Gastrocnemius medialis (tissue), 4 donors: Measurements from ENCODE around the gene UBAP2L. TPM values are rescaled to one million over a fixed set of nuclear protein-coding genes. Genes with fewer than 3 reads are reported as not detected.

Source experiments
- ATAC-seq, 2 donors: fragments of 150-250 bp; one replicate each; pipeline ENCODE4 v1.9.1; 2016
- DNase-seq, 2 donors: peaks; one replicate each; pipeline ENCODE4 v3.0.0-alpha.2; 2019
- H3K27ac ChIP-seq, 4 donors: fragments of 200-600 bp; sonication (generic); 1 replicate in 1 of 4; 2 replicates in 3 of 4; pipeline ENCODE4 v1.5.1; 2016 to 2018; ENCODE audit warnings: mild to moderate bottlenecking in 2 of 4, moderate library complexity in 1 of 4
- H3K27me3 ChIP-seq, 3 donors: fragments of 200-600 bp; sonication (generic) in 2 of 3; 1 replicate in 1 of 3; 2 replicates in 2 of 3; pipeline versions ENCODE4 v1.5.1 to v1.6.0; 2016 to 2019; ENCODE audit warnings: mild to moderate bottlenecking in 1 of 3, moderate library complexity in 1 of 3
- H3K36me3 ChIP-seq, 2 donors: fragments of 200-600 bp; sonication (generic) in 1 of 2; one replicate each; pipeline ENCODE4 v1.5.1; 2017 to 2018
- H3K4me1 ChIP-seq, 2 donors: fragments of 200-600 bp; sonication (generic) in 1 of 2; one replicate each; pipeline ENCODE4 v1.5.1; 2016 to 2017; ENCODE audit warnings: mild to moderate bottlenecking in 2 of 2
- H3K4me3 ChIP-seq, 4 donors: fragments of 200-600 bp; sonication (generic) in 3 of 4; 1 replicate in 1 of 4; 2 replicates in 3 of 4; pipeline ENCODE4 v1.5.1; 2016 to 2019; ENCODE audit warnings: mild to moderate bottlenecking in 2 of 4
- H3K9me3 ChIP-seq, 3 donors: fragments of 200-600 bp; sonication (generic) in 2 of 3; 1 replicate in 1 of 3; 2 replicates in 2 of 3; pipeline ENCODE4 v1.5.1; 2016 to 2019
- POLR2A ChIP-seq, 2 donors: fragments of 450-650 bp; IDR thresholded peaks; one replicate each; pipeline ENCODE4 v1.6.1; 2017; ENCODE audit warnings: antibody characterized with exemption in 2 of 2, mild to moderate bottlenecking in 2 of 2, moderate library complexity in 2 of 2
- in situ Hi-C, 4 donors: fragments of 200-750 bp; cut with MboI; loops; one replicate each; pipeline versions ENCODE4 v1.15.0 to v1.8.0; 2017; ENCODE audit warnings: low sequenced_read_pairs in 4 of 4
- intact Hi-C: fragments of 100-400 bp; cut with DNase I; formaldehyde crosslinking; loops from one replicate; pipeline ENCODE4 v1.15.1; 2023; ENCODE audit warnings: low total_unique reads
- total RNA-seq, 4 donors: library from RNA; depleted of rRNA; stranded (reverse); fragments of >200 nt; gene quantifications; one replicate each; pipeline versions ENCODE4 v1.1.0 to v1.2.3, GENCODE V29; 2016
- TF ChIP-seq, protein P1 (sequence below), 5 experiments: fragments of 450-650 bp in 3 of 5; fragments of 200-600 bp in 2 of 5; sonication (generic) in 2 of 5; IDR thresholded peaks in 4 of 5; conservative IDR thresholded peaks in 1 of 5; 1 replicate in 4 of 5; 2 replicates in 1 of 5; pipeline ENCODE4 v1.5.1; 2016 to 2019; ENCODE audit warnings: antibody characterized with exemption in 5 of 5, mild to moderate bottlenecking in 3 of 5, moderate library complexity in 3 of 5

UBAP2L gene
- total RNA-seq, 4 donors from 2014 or later = 38.5 to 72.8 (median 50.8) TPM

DNA sequence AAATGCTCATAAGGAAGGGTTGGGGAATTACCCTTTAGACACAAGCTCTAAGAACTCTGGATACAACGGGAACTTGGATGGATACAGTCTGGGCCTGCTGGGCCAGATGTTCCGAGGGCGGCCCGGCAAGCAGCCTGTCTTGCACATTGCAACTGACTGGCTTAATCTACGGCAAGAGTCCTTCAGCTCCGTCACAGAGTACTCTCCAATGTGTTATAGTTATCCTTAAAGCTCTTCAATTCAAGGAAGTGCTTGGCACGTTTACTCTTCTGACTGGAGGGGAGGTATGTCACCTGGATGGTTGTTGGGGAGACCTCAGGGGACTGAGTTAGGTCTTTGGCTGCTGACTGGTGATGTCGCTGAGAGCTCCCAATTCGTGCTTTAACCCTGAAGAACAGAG is 13.5 kb upstream of the UBAP2L start:
- intact Hi-C loops (no loop called here), in situ Hi-C loops (no loop called here)
- ATAC-seq (no peak), DNase-seq (no peak)
- TF ChIP-seq, protein P1, sequence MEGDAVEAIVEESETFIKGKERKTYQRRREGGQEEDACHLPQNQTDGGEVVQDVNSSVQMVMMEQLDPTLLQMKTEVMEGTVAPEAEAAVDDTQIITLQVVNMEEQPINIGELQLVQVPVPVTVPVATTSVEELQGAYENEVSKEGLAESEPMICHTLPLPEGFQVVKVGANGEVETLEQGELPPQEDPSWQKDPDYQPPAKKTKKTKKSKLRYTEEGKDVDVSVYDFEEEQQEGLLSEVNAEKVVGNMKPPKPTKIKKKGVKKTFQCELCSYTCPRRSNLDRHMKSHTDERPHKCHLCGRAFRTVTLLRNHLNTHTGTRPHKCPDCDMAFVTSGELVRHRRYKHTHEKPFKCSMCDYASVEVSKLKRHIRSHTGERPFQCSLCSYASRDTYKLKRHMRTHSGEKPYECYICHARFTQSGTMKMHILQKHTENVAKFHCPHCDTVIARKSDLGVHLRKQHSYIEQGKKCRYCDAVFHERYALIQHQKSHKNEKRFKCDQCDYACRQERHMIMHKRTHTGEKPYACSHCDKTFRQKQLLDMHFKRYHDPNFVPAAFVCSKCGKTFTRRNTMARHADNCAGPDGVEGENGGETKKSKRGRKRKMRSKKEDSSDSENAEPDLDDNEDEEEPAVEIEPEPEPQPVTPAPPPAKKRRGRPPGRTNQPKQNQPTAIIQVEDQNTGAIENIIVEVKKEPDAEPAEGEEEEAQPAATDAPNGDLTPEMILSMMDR (IDR thresholded peaks at IDR 0.05 in 4 of 5, conservative IDR thresholded peaks at IDR 0.05 in 1 of 5) = no peak
- H3K36me3 ChIP-seq = peaks cover 5 to 68% of the 10 kb centered on the region in 2 donors
- no peaks in the 10 kb centered on the region for H3K27me3 ChIP-seq
- peaks cover 0 to 7% of the 10 kb centered on the region in 2 donors for H3K4me1 ChIP-seq
- H3K4me3 ChIP-seq = no peak overlapping the region
- H3K27ac ChIP-seq = no peak overlapping the region
- no peaks in the 10 kb centered on the region for H3K9me3 ChIP-seq

DNA sequence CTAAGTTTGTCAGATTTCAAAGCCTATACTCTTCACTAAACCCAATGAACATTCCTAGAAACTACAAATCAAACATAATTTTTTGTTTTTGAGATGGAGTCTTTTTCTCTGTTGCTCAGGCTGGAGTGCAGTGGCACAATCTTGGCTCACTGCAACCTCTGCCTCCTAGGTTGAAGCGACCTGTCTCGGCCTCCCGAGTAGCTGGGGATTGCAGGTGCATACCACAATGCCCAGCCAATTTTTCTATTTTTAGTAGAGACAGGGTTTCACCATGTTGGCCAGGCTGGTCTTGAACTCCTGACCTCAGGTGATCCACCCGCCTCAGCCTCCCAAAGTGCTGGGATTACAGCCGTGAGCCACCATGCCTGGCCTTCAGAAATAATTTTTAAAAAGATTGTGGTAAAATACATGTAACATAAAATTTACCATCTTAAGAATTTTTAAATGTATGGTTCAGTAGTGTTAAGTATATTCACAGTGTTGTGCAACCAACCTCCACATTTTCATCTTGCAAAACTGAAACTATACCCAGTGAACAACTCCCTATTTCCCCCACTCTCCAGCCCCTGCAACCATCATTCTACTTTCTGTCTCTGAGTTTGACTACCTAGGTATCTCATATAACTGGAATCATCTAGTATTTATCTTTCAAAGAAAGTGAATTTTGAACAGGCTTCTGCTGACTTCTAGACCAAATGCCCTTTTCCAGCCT is 11.9 kb upstream of the UBAP2L start:
- DNase-seq (peak in 1 of 2 donors; percentile 45), ATAC-seq (peak in 1 of 2 donors; percentile 61)
- Histone ChIP-seq H3K9me3 (no peaks in the 10 kb centered on the region), H3K27ac (peak overlapping the region in 3 of 4 donors; percentile 4 to 65 (median 49)), H3K4me3 (no peak overlapping the region), H3K4me1 (peaks cover 0 to 7% of the 10 kb centered on the region in 2 donors), H3K27me3 (no peaks in the 10 kb centered on the region), H3K36me3 (peaks cover 8 to 84% of the 10 kb centered on the region in 2 donors)
- TF ChIP-seq, protein P1 (IDR thresholded peaks at IDR 0.05 in 4 of 5, conservative IDR thresholded peaks at IDR 0.05 in 1 of 5) = no peak
- TF ChIP-seq POLR2A (IDR thresholded peaks at IDR 0.05) = no peak
- intact Hi-C loops (no loop called here), in situ Hi-C loops (no loop called here)

DNA sequence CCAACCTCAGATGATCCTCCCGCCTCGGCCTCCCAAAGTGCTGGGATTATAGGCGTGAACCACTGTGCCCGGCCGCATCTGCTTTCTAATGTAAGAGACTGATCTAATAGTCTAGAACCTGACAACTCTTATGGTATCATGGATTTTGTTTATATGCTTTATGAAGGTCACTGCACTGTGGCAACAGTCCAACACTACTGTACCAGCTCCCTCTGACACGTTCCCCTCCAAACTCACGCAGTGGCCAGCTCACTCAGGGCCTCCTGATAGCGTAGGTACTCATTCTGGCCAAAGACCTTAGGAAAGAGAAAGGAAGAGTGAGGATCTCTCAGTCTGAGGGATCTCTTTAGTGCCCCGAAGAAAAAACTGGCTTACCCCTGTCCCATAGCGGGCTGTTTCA is 8.7 kb upstream of the UBAP2L start:
- no peak for DNase-seq
- intact Hi-C loops = no loop called here
- H3K27ac ChIP-seq = no peak overlapping the region

DNA sequence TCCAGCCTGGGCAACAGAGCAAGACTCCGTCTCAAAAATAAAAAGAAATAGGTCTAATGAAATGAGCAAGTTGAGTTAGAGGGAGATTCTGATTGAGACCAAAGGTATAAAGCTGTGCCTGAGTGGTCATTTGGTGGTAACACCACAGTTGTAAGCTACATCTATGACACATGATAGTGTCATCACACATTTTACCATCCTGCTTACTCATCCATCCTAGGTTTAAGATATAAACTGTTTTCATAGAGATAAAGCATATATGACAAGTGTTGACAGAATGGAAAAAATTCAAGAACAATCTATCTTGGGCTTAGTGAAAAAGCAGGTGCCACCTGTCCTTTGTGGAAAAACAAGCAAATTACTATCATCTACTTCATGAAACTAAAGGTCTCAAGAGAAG is 7.5 kb upstream of the UBAP2L start:
- Histone ChIP-seq H3K27me3 (no peaks in the 10 kb centered on the region), H3K36me3 (peaks cover 8 to 75% of the 10 kb centered on the region in 2 donors), H3K27ac (peak overlapping the region in 1 of 4 donors; percentile 4), H3K4me3 (no peak overlapping the region), H3K9me3 (no peaks in the 10 kb centered on the region), H3K4me1 (peaks cover 13 to 19% of the 10 kb centered on the region in 2 donors)
- no peak for TF ChIP-seq POLR2A (IDR thresholded peaks at IDR 0.05)
- TF ChIP-seq, protein P1 (IDR thresholded peaks at IDR 0.05 in 4 of 5, conservative IDR thresholded peaks at IDR 0.05 in 1 of 5) = no peak
- in situ Hi-C loops (no loop called here), intact Hi-C loops (no loop called here)
- no peak for DNase-seq
- no peak for ATAC-seq

More for the DNA sequence above, 8.7 kb upstream of the UBAP2L start:
- ATAC-seq = no peak
- Histone ChIP-seq H3K9me3 (no peaks in the 10 kb centered on the region), H3K4me1 (peaks cover 2 to 7% of the 10 kb centered on the region in 2 donors), H3K4me3 (no peak overlapping the region), H3K36me3 (peaks cover 8 to 75% of the 10 kb centered on the region in 2 donors), H3K27me3 (no peaks in the 10 kb centered on the region)
- in situ Hi-C loops = no loop called here
- TF ChIP-seq, protein P1 (IDR thresholded peaks at IDR 0.05 in 4 of 5, conservative IDR thresholded peaks at IDR 0.05 in 1 of 5) = no peak
- TF ChIP-seq POLR2A (IDR thresholded peaks at IDR 0.05) = no peak
